K562 (cell line): Measurements from ENCODE around the gene PYM1. TPM values are rescaled to one million over a fixed set of nuclear protein-coding genes. Genes with fewer than 3 reads are reported as not detected.
A peak's percentile ranks its signal among the peaks of the same experiment; 100 is the strongest.

ENCODE experiments used
- ATF6 ChIP-seq: sonication (generic); formaldehyde crosslinking; IDR thresholded peaks from 2 replicates; pipeline ENCODE4 v1.4.0; 2020; ENCODE audit warnings: mild to moderate bottlenecking, missing genetic modification reagents
- BCLAF1 ChIP-seq, 2 experiments: fragments of 450-650 bp in 1 of 2; IDR thresholded peaks; 2 replicates each; pipeline ENCODE4 v1.6.1; 2011 to 2017; ENCODE audit warnings: low read depth in 2 of 2, antibody characterized with exemption in 1 of 2, borderline replicate concordance in 1 of 2, low read length in 1 of 2, mild to moderate bottlenecking in 1 of 2, mixed read lengths in 1 of 2; ENCODE audit not compliant: control insufficient read depth in 1 of 2
- BMI1 ChIP-seq: fragments of 150-350 bp; IDR thresholded peaks from 2 replicates; pipeline ENCODE4 v1.6.1; 2014; ENCODE audit warnings: low read length
- CXXC5 ChIP-seq: fragments of 250-450 bp; sonication (Bioruptor Pico); IDR thresholded peaks from 2 replicates; pipeline ENCODE4 v1.8.0; 2022; ENCODE audit warnings: inconsistent platforms, mild to moderate bottlenecking, moderate library complexity
- FOXK1 ChIP-seq: sonication (generic); formaldehyde crosslinking; IDR thresholded peaks from 2 replicates; pipeline ENCODE4 v1.8.0; 2022; ENCODE audit warnings: missing genetic modification reagents, mild to moderate bottlenecking, borderline replicate concordance
- HBP1 ChIP-seq: fragments of 450-650 bp; formaldehyde crosslinking; IDR thresholded peaks from 2 replicates; pipeline ENCODE4 v1.4.0; 2022; ENCODE audit warnings: missing genetic modification characterization
- POLR3G ChIP-seq: IDR thresholded peaks from 2 replicates; pipeline ENCODE4 v1.6.1; 2011; ENCODE audit not compliant: insufficient read length, insufficient replicate concordance; ENCODE audit errors: extremely low read depth
- RFX7 ChIP-seq: fragments of 250-450 bp; sonication (Bioruptor Pico); IDR thresholded peaks from 2 replicates; pipeline ENCODE4 v1.5.1; 2021; ENCODE audit warnings: mild to moderate bottlenecking
- SAFB2 ChIP-seq: fragments of 200-400 bp; formaldehyde crosslinking; IDR thresholded peaks from 2 replicates; pipeline ENCODE4 v1.6.1; 2018; ENCODE audit warnings: borderline replicate concordance, low read length, low read depth, moderate library complexity; ENCODE audit not compliant: severe bottlenecking
- SRSF3 ChIP-seq: fragments of 200-400 bp; formaldehyde crosslinking; IDR thresholded peaks from 2 replicates; pipeline ENCODE4 v1.6.1; 2016; ENCODE audit warnings: mild to moderate bottlenecking, low read length, moderate library complexity; ENCODE audit not compliant: insufficient read depth
- STAT5B ChIP-seq: fragments of 250-450 bp; sonication (Bioruptor Pico); IDR thresholded peaks from 2 replicates; pipeline ENCODE4 v1.8.0; 2021; ENCODE audit warnings: mild to moderate bottlenecking, inconsistent platforms
- THRA ChIP-seq: fragments of 450-650 bp; IDR thresholded peaks from 2 replicates; pipeline ENCODE4 v1.6.1; 2017; ENCODE audit warnings: mild to moderate bottlenecking, moderate library complexity
- ZBTB7A ChIP-seq: IDR thresholded peaks from 2 replicates; pipeline ENCODE4 v1.6.1; 2011; ENCODE audit warnings: low read depth, mild to moderate bottlenecking, low read length, moderate library complexity, borderline replicate concordance; ENCODE audit not compliant: control insufficient read depth
- ZHX1 ChIP-seq: fragments of 150-350 bp; conservative IDR thresholded peaks from 2 replicates; pipeline ENCODE4 v1.6.1; 2014; ENCODE audit warnings: low read length
- ZNF24 ChIP-seq: fragments of 450-650 bp; IDR thresholded peaks from 2 replicates; pipeline ENCODE4 v1.6.1; 2016
- polyA plus RNA-seq, 8 experiments: library from polyadenylated mRNA; depleted of rRNA in 4 of 8; stranded (reverse) in 5 of 8; unstranded in 3 of 8; fragments of >200 nt; fragmentation: Nextera tagmentation in 2 of 8; fragmentation: Illumina TruSeq in 1 of 8; extraction: Ambion mirVana in 2 of 8; extraction: Trizol in 1 of 8; gene quantifications; 2 replicates each; pipeline versions ENCODE4 v1.2.1 to v1.2.3, GENCODE V29; 2011 to 2014; ENCODE audit warnings: inconsistent platforms in 1 of 8, missing spikeins in 1 of 8
- total RNA-seq, 7 experiments: library from RNA; depleted of rRNA in 6 of 7; stranded (reverse); fragments of >200 nt in 6 of 7; fragmentation: Illumina TruSeq in 2 of 7; extraction: Trizol in 2 of 7; gene quantifications; 2 replicates each; pipeline versions ENCODE4 v1.2.1 to v1.2.3, GENCODE V29; 2011 to 2021; ENCODE audit warnings: low replicate concordance in 1 of 7

The PYM1 gene
- total and polyA plus RNA-seq, 9 of the 15 experiments (the other 6 are each of a cell fraction or from before 2014, with no cell fraction given): 29.0 to 51.3 (median 34.1) TPM

- TF ChIP-seq SAFB2 (no peak), BCLAF1 (IDR thresholded peaks at IDR 0.05; ENCODE audit: borderline replicate concordance in 1 of 2, control insufficient read depth in 1 of 2, low read depth in 2 of 2, low read length in 1 of 2) (no peak), ZBTB7A (peak; percentile 45; the same call in 1 of the 2 replicates), HBP1 (CRISPR knock-in tag) (no peak), SRSF3 (no peak), STAT5B (CRISPR knock-in tag) (no peak), BMI1 (no peak), THRA (no peak), POLR3G (no peak), CXXC5 (CRISPR knock-in tag) (peak; percentile 51; the same call in 1 of the 2 replicates), ATF6 (CRISPR knock-in tag) (no peak), FOXK1 (CRISPR knock-in tag) (no peak), ZHX1 (no peak), RFX7 (CRISPR knock-in tag) (no peak), ZNF24 (no peak)
Measured at GRCh38 chr12:55966408-55967281, 39.0 kb upstream of the PYM1 start, which contains the start of gene CDK2 (continued).
